Stimulated activated CD4-positive, alpha-beta T cell treated with anti-CD3 and anti-CD28 coated beads, Interleukin-12 subunit alpha, Interleukin-12 subunit beta, amount 100 ng/mL, for 24 hours (primary cell): Measurements from ENCODE around the gene MAS1L.

Source experiments
- DNase-seq, 2 experiments: peaks; one replicate each; pipeline ENCODE4 v3.0.0-alpha.2; 2020; ENCODE audit warnings: low read depth in 2 of 2

The MAS1L gene, protein sequence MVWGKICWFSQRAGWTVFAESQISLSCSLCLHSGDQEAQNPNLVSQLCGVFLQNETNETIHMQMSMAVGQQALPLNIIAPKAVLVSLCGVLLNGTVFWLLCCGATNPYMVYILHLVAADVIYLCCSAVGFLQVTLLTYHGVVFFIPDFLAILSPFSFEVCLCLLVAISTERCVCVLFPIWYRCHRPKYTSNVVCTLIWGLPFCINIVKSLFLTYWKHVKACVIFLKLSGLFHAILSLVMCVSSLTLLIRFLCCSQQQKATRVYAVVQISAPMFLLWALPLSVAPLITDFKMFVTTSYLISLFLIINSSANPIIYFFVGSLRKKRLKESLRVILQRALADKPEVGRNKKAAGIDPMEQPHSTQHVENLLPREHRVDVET

DNA sequence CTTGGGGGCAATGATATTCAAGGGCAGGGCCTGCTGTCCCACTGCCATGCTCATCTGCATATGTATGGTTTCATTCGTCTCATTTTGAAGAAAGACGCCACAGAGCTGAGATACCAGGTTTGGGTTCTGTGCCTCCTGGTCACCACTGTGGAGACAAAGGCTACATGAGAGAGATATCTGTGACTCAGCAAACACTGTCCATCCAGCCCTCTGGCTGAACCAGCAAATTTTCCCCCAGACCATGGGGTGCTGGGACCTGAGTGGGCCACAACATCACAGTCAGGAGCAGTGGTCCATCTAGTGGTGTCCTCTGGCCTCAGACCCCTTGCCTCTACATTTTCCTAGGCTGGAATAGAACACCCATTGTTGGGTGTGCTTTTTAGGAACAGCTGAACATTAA, at the start of gene MAS1L:
MAS1L (minus strand) TSS at position 297 of the 400 bp plus-strand sequence; CDS start at position 243, 54 bp downstream.
- DNase-seq = no peak

GRCh38 chr6:29532320-29532951, 44.7 kb upstream of the MAS1L start:
- DNase-seq = no peak

DNA sequence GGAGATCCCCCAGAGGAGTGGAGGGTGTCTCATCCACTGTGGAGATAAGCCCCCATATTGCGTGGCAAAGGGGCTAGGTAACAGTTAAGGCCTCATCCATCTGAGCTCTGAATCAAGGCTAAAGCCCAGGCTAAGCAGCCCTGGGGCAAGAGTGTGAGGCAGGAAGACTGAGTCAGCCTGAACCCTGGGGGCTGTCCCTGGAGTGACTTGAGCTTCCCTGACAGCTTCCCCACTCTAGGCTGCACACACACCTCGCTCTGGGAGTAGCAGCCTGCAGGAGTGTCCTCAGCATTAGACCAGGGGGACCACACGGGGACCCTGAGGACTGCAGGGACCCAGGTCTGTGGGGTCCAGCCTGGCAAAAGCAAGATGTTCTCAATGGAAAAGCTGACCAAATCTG, 43.9 kb upstream of the MAS1L start:
- DNase-seq = peak in 1 of 2 experiments; percentile 33

GRCh38 chr6:29530671-29531310, 43.0 kb upstream of the MAS1L start:
- no peak for DNase-seq

DNA sequence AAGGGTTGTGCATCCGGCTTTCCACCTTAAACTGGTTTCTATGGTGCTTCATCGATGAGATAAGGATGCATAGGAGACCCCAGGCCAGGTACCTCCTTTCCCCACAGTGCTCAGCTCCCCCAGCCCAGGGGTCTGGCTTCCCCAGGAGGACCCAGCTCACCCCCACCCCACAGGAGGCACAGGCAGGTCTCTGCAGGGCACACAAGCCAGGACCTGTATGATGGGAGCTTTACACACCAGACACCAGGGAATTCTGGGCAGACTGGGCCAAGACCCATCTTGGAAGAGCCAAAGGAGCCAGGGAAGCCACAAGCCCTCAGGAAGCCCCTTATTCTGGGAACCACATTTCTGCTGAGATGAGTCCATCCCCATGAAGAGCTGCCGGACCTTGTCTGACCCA, 42.2 kb upstream of the MAS1L start:
- no peak for DNase-seq

DNA sequence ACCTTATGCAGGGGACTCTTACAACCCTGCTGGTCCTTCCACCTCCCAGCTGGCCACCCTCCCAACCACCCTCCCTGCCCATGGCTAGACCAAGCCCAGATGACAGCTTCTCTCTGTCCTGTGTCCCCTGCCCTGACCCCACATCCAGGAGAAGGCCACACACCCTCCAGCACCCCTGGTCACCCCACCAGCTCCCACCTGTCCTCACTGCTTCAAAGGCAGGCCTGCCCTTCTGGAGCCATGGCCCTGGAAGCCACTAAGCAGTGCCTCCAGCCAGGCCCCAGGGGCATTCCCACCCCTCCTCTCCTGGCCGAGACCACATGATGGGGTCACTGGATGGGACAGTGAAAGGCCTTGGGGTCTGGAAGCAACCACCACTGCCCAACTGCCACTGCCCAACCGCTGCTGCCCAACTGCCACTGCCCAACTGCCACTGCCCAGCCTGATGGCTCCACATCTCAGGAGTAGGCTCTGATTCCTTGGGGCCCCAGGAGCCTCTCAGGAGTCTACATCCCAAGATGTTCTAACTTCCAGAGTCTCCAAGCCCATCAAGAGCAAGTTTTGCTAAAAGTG, 41.3 kb upstream of the MAS1L start:
- DNase-seq = no peak

- no peak for DNase-seq
These were observed 40.7 kb upstream of the MAS1L start for GRCh38 chr6:29528300-29528931.

DNA sequence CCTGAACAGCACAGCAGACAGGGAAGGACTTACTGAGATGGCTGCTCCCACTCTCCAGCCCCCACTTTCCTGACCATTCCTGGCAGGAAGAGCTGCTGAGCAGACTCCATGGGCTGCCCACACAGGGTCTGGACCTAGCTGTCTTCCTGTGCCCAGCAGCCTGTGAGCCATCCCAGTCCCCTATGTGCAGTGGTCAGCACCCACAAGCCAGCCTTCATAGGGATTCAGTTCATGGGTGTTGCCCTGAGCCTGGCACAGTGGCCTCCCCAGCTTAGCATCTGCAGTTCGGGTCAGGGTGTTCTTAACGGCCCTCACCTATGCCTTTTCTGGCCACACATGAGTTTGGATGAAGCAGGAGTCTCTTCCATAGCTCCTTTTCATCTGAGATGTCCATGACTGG, 39.8 kb upstream of the MAS1L start:
- no peak for DNase-seq

- DNase-seq = no peak
These were observed 39.4 kb upstream of the MAS1L start for GRCh38 chr6:29527126-29527525.

GRCh38 chr6:29525311-29525639, 37.5 kb upstream of the MAS1L start:
- DNase-seq = no peak

GRCh38 chr6:29524444-29525310, 36.9 kb upstream of the MAS1L start:
- DNase-seq = no peak

DNA sequence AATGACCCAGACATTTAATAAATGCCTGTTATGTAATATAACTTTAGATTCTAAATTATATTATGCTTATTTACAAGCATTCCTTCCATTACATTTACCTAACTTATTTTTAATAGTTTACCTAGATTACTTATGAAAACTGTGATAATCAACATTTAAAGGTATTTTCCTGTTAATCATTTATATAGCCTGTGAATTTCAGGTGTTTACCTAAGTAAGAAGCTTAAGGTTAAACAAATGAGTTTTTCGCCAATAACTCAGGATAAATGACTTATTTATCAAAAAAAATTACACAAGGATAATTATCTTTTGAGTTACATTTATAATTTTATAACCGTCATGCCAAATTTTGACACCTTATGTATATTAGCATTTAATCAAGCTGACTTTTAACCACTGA, 36.3 kb upstream of the MAS1L start:
- DNase-seq = no peak

DNA sequence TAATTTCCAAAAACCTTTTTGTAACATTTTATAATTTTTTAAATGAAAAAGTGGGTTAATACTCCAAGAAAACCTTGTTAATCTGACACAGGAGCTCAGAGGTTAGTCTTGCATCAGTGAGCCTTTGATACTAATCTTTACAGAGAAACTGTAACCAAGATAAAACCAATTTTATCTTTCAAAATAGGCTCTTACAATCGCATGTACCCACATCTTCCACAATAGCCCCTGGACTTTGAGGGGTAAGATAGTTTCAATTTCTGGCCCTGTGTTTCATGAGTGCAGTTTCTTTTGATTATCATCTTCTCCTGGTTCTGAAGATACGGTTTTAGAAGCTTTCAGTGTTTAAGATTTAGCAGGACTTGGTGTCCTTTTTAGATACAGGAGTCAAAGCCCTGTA, 34.5 kb upstream of the MAS1L start:
- DNase-seq = no peak

DNA sequence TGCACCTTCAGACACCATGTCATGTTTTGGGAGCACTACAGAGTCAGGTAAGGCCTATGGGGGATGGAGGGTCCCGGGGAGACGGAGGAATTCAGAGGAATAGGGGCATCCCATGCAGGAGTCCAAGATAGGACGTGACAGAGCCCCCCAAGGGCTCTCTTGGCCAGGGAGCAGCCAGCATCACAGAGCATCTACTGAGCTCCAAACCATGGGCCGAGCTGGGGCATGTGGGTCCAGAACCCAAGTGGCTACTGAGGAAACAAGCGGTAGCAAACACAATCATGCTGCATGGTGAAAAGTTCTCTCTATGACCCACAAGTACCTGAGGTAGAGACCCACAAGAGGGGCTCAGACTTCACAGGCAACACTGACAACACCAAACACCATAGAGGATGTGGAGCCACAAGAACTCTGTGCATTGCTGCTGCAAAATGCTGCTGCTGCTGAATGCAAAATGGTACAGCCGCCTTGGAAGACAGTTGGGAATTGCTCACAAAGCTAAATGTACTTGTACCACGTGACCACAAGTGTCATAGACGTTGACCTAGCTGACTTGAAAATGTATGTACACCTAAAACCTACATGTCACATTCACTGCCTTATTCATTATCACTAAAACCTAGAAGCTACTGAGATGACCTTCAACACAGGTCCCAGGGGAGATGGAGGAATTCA, 33.4 kb upstream of the MAS1L start:
- DNase-seq = no peak

DNA sequence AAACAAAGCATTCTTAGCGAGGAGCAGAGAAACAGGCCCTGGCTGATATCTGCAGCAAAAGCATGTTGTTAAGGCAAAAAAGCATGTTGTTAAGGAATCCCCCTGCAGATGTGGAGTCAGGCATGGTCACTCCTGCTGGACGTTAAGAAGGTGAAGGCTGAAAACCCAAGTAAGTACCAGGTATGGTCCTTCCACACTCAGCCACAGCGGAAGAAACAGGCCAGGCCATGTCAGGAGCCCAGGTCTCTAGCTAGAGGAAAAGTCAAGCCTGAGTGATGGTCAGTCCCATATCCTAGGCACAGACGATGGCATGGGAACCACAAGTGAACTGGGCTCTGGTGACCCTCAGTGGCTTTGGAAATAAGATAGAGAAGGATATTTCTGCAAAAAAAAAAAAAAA, 32.5 kb upstream of the MAS1L start:
- DNase-seq = no peak

DNA sequence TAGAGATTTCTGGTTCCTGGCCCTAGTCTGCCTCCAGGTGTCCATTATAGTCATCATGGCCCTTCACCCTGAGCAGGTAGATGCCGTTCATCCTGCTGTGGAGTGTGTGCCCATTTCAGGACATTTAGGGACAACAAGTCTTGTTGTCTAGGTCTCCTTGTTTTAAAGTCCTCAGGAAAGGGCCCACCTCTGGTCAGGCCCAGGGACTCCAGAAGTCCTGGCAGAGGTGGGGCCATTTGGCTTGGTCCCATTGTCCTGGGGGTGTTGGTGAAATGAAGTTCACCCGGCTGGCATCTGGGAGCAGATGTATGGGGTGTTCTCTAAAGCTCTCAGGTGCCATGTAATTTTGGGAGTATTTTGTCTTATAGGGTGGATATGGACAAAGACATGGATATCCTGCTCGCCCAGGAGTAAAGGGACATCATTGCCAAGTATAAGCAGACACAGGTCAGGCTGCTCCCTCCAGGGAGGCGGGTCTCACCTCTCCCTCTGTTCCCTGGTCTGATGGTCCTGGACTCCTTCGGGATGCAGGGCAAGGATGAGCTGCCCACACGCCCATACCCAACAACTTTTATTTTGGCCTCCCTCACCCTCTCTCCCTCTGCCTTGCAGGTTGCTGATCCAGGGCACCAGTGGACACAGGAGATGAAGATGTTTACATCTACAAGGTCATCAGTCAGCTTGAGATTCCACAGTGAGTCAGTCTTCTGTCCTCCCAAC, 31.7 kb upstream of the MAS1L start:
- no peak for DNase-seq

- no peak for DNase-seq
These were observed 30.1 kb upstream of the MAS1L start for GRCh38 chr6:29517728-29518440.

DNA sequence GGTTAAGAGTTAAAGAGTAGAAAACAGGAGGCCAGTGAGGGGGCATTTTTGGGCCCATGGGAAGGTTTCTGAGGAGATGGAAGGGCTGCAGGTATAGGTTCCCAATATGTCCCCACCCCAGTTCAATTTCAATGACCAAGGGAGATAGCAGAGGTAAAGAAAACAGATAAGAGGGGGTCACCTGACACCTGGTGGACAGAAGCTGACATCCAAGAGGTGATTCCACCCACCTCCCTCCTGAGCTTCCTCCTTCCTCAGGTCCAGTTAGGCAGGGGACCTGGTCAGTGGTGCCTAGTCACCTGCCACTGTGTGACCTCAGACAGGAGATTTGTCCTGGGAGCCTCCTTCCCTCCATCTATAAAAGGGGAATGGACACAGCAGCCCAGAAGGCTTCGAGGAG, 29.5 kb upstream of the MAS1L start:
- DNase-seq = no peak

DNA sequence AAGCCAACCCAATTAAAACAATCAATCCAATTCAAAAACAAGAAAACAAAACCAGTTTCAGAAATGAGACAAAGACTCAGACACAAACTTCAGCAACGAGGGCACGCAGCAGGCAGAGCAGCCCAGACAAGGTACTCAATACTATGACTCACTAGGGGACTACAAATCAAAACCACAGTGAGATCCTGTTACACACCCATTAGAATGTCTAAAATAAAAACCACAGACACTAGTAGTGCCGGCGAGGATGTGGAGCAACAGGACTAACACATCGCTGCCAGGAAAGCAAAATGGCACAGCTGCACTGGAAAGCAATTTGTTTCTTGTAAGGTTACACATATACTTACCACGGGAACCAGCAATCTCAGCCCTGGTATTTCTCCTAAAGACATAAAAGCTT, 28.4 kb upstream of the MAS1L start:
- DNase-seq = peak in 1 of 2 experiments; percentile 13
